H1 (cell line): ENCODE measurements around the gene SLC38A1. TPM values are rescaled to one million over a fixed set of nuclear protein-coding genes. Genes with fewer than 3 reads are reported as not detected.

Experiments used
- ASH2L ChIP-seq: fragments of 200-600, 300-600 bp; sonication (generic); IDR thresholded peaks from one replicate; pipeline ENCODE4 v1.7.1; 2017; ENCODE audit warnings: low read length
- BCL11A ChIP-seq, 2 experiments: IDR thresholded peaks; one replicate each; pipeline ENCODE4 v1.6.1; 2011; ENCODE audit warnings: low read depth in 2 of 2, low read length in 2 of 2, mild to moderate bottlenecking in 2 of 2
- JUN ChIP-seq: IDR thresholded peaks from 2 replicates; pipeline ENCODE4 v1.6.1; 2011; ENCODE audit warnings: low read depth, mild to moderate bottlenecking, improper control_type of control experiment, low read length
- JUND ChIP-seq: IDR thresholded peaks from 2 replicates; pipeline ENCODE4 v1.6.1; 2011; ENCODE audit warnings: mild to moderate bottlenecking, improper control_type of control experiment, low read length
- MAFK ChIP-seq: IDR thresholded peaks from 2 replicates; pipeline ENCODE4 v1.6.1; 2012; ENCODE audit warnings: low read depth, mild to moderate bottlenecking, improper control_type of control experiment, low read length
- POLR2AphosphoS5 ChIP-seq: IDR thresholded peaks from 2 replicates; pipeline ENCODE4 v1.6.1; 2011; ENCODE audit warnings: low read depth, low read length
- RNF2 ChIP-seq: fragments of 200-900, 300-1000 bp; sonication (generic); IDR thresholded peaks from 2 replicates; pipeline ENCODE4 v1.7.1; 2016; ENCODE audit warnings: borderline replicate concordance, low read depth, mild to moderate bottlenecking, antibody characterized with exemption, low read length; ENCODE audit not compliant: poor library complexity, severe bottlenecking; ENCODE audit errors: missing control alignments
- SIRT6 ChIP-seq: IDR thresholded peaks from one replicate; pipeline ENCODE4 v1.7.1; 2012; ENCODE audit warnings: low read length, inconsistent platforms
- SP1 ChIP-seq: IDR thresholded peaks from 2 replicates; pipeline ENCODE4 v1.6.1; 2011; ENCODE audit warnings: low read depth, low read length
- SRF ChIP-seq: IDR thresholded peaks from 2 replicates; pipeline ENCODE4 v1.6.1; 2011; ENCODE audit warnings: mild to moderate bottlenecking, low read depth, low read length, moderate library complexity
- polyA plus RNA-seq, 7 experiments: library from polyadenylated mRNA; depleted of rRNA in 3 of 7; stranded (reverse) in 5 of 7; unstranded in 2 of 7; fragments of >200 nt in 5 of 7; fragments of 200-250 nt in 2 of 7; gene quantifications; 1 replicate in 5 of 7; 2 replicates in 1 of 7; 4 replicates in 1 of 7; pipeline versions ENCODE4 v1.2.1 to v1.2.3, GENCODE V29; 2011 to 2013; ENCODE audit warnings: missing spikeins in 2 of 7, mixed read lengths in 2 of 7
- total RNA-seq: library from RNA; stranded (reverse); fragmentation: NEBNext Ultra II Directional; extraction: Animal tissue kit (Norgen Biotek cat#: 25700); gene quantifications from 2 replicates; pipeline ENCODE4 v1.2.1, GENCODE V29; 2021
- TF ChIP-seq, protein P1 (sequence below): fragments of 300-600 bp; sonication (generic); IDR thresholded peaks from 2 replicates; pipeline ENCODE4 v1.7.1; 2012; ENCODE audit warnings: low read length, moderate library complexity, mild to moderate bottlenecking, inconsistent platforms; ENCODE audit not compliant: insufficient replicate concordance

The SLC38A1 gene
- total and polyA plus RNA-seq, 2 of the 8 experiments (the other 6 are each of a cell fraction or from before 2014, with no cell fraction given), result 83.4 to 242 TPM

DNA sequence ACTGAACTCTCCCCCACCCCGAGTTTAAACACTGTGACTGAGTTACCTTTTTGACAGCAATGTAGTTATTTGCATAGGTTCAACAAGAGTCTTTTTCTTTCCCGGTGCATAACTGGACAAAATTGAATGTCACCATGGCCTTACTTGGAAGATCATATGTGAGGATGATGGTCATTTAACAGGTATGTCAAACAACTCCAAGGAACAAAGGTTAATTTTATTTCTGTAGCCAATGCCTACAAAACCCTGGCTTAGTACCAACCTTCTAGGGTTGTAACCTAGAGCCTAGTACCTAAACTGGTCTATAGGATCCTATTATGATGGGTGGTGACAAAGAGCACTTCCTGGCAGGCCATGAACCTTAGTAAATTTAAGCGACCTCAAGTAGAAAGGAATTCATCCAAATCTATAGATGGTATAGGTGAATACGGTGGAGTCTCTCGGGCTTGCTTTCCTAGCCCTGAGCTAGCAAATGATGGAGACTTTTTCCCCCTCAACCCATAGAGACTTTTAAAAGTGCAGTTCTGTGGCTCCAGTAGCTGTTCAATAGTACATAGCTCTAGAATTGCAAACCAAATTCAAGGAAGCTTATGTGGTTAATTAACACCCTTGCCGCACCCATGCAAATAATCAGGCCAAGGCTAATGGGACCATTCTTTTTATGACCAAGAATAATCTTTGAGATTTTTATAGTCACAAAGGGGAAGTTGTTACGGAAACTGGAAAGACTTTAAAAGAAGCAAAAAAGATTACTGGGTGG is 89.0 kb downstream of the SLC38A1 start (continued):
- TF ChIP-seq, protein P1, sequence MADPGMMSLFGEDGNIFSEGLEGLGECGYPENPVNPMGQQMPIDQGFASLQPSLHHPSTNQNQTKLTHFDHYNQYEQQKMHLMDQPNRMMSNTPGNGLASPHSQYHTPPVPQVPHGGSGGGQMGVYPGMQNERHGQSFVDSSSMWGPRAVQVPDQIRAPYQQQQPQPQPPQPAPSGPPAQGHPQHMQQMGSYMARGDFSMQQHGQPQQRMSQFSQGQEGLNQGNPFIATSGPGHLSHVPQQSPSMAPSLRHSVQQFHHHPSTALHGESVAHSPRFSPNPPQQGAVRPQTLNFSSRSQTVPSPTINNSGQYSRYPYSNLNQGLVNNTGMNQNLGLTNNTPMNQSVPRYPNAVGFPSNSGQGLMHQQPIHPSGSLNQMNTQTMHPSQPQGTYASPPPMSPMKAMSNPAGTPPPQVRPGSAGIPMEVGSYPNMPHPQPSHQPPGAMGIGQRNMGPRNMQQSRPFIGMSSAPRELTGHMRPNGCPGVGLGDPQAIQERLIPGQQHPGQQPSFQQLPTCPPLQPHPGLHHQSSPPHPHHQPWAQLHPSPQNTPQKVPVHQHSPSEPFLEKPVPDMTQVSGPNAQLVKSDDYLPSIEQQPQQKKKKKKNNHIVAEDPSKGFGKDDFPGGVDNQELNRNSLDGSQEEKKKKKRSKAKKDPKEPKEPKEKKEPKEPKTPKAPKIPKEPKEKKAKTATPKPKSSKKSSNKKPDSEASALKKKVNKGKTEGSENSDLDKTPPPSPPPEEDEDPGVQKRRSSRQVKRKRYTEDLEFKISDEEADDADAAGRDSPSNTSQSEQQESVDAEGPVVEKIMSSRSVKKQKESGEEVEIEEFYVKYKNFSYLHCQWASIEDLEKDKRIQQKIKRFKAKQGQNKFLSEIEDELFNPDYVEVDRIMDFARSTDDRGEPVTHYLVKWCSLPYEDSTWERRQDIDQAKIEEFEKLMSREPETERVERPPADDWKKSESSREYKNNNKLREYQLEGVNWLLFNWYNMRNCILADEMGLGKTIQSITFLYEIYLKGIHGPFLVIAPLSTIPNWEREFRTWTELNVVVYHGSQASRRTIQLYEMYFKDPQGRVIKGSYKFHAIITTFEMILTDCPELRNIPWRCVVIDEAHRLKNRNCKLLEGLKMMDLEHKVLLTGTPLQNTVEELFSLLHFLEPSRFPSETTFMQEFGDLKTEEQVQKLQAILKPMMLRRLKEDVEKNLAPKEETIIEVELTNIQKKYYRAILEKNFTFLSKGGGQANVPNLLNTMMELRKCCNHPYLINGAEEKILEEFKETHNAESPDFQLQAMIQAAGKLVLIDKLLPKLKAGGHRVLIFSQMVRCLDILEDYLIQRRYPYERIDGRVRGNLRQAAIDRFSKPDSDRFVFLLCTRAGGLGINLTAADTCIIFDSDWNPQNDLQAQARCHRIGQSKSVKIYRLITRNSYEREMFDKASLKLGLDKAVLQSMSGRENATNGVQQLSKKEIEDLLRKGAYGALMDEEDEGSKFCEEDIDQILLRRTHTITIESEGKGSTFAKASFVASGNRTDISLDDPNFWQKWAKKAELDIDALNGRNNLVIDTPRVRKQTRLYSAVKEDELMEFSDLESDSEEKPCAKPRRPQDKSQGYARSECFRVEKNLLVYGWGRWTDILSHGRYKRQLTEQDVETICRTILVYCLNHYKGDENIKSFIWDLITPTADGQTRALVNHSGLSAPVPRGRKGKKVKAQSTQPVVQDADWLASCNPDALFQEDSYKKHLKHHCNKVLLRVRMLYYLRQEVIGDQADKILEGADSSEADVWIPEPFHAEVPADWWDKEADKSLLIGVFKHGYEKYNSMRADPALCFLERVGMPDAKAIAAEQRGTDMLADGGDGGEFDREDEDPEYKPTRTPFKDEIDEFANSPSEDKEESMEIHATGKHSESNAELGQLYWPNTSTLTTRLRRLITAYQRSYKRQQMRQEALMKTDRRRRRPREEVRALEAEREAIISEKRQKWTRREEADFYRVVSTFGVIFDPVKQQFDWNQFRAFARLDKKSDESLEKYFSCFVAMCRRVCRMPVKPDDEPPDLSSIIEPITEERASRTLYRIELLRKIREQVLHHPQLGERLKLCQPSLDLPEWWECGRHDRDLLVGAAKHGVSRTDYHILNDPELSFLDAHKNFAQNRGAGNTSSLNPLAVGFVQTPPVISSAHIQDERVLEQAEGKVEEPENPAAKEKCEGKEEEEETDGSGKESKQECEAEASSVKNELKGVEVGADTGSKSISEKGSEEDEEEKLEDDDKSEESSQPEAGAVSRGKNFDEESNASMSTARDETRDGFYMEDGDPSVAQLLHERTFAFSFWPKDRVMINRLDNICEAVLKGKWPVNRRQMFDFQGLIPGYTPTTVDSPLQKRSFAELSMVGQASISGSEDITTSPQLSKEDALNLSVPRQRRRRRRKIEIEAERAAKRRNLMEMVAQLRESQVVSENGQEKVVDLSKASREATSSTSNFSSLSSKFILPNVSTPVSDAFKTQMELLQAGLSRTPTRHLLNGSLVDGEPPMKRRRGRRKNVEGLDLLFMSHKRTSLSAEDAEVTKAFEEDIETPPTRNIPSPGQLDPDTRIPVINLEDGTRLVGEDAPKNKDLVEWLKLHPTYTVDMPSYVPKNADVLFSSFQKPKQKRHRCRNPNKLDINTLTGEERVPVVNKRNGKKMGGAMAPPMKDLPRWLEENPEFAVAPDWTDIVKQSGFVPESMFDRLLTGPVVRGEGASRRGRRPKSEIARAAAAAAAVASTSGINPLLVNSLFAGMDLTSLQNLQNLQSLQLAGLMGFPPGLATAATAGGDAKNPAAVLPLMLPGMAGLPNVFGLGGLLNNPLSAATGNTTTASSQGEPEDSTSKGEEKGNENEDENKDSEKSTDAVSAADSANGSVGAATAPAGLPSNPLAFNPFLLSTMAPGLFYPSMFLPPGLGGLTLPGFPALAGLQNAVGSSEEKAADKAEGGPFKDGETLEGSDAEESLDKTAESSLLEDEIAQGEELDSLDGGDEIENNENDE, result no peak
- no peak for TF ChIP-seq MAFK
- no peak for TF ChIP-seq JUN
- TF ChIP-seq ASH2L, result no peak
- TF ChIP-seq RNF2, result no peak
- no peak for TF ChIP-seq SIRT6
- TF ChIP-seq POLR2AphosphoS5, result no peak
- TF ChIP-seq BCL11A (IDR thresholded peaks at IDR 0.05; ENCODE audit: low read depth in 2 of 2, low read length in 2 of 2), result no peak
- TF ChIP-seq SP1, result no peak
- TF ChIP-seq SRF, result no peak
- no peak for TF ChIP-seq JUND
